Measurements from ENCODE around the gene SOBP. TPM values are rescaled to one million over a fixed set of nuclear protein-coding genes. Genes with fewer than 3 reads are reported as not detected.

The SOBP gene
- total and polyA plus RNA-seq, 2 donors (not counting 3 experiments of a cell fraction or from before 2014, with no cell fraction given), result 0.35 to 6.6 TPM

DNA sequence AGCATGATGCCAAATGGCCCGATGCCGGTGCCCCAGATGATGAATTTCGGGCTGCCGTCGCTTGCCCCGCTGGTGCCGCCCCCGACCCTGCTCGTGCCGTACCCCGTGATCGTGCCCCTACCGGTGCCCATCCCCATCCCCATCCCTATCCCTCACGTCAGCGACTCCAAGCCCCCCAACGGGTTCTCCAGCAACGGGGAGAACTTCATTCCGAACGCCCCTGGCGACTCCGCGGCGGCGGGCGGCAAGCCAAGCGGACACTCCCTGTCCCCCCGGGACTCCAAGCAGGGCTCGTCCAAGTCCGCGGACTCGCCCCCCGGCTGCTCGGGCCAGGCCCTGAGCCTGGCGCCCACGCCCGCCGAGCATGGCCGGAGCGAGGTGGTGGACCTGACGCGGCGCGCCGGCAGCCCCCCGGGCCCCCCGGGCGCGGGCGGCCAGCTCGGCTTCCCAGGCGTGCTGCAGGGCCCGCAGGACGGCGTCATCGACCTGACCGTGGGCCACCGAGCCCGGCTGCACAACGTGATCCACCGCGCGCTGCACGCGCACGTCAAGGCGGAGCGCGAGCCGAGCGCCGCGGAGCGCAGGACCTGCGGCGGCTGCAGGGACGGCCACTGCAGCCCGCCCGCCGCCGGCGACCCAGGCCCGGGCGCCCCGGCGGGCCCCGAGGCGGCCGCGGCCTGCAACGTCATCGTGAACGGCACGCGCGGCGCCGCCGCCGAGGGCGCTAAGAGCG lies 144.6 kb downstream of the SOBP start:
- Histone ChIP-seq H3K9me1 (replicated peaks; ENCODE audit: control insufficient read depth, extremely low read depth, insufficient read depth, low read length) (no peaks in the 10 kb centered on the region), H3K9ac (replicated peaks; ENCODE audit: extremely low read depth, insufficient read depth, low read length) (no peak overlapping the region), H3K36me3 (ENCODE audit: control insufficient read depth in 2 of 2, extremely low read depth in 1 of 2, insufficient read depth in 2 of 2, low read length in 2 of 2) (no peaks in the 10 kb centered on the region), H2AFZ (ENCODE audit: low read depth, low read length) (peak overlapping the region; percentile 69), H3K4me2 (ENCODE audit: insufficient read depth, low read length) (peak overlapping the region; percentile 58), H3K9me3 (replicated peaks; ENCODE audit: control insufficient read depth, insufficient read depth, low read length) (no peaks in the 10 kb centered on the region), H3K4me1 (ENCODE audit: control insufficient read depth, extremely low read depth, insufficient read depth, low read length) (no peaks in the 10 kb centered on the region), H3K79me2 (ENCODE audit: control insufficient read depth, insufficient read depth, low read length) (no peaks in the 10 kb centered on the region), H3K27me3 (ENCODE audit: control insufficient read depth in 2 of 2, insufficient read depth in 2 of 2, low read length in 2 of 2) (peaks cover 3 to 6% of the 10 kb centered on the region in 2 experiments), H3K4me3 (replicated peaks in 1 of 3; ENCODE audit: insufficient read depth in 1 of 3, low read depth in 1 of 3, low read length in 3 of 3) (peak overlapping the region in 2 of 3 experiments; percentile 20 to 21), H3K27ac (ENCODE audit: insufficient read depth, low read depth, low read length) (no peak overlapping the region), H4K20me1 (replicated peaks; ENCODE audit: control insufficient read depth, extremely low read depth, insufficient read depth, low read length) (no peaks in the 10 kb centered on the region)
- POLR2A ChIA-PET, result no interaction called here
- dilution Hi-C loops (cut with MboI; ENCODE audit: extremely low pct_ligation_motif_present, low sequenced_read_pairs) (no loop called here), intact Hi-C loops (cut with micrococcal nuclease) (no loop called here)
- BruUV-seq (replicated peaks), result no TSS peak
- CTCF ChIA-PET, result no interaction called here
- TF ChIP-seq, protein P1, sequence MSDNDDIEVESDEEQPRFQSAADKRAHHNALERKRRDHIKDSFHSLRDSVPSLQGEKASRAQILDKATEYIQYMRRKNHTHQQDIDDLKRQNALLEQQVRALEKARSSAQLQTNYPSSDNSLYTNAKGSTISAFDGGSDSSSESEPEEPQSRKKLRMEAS (IDR thresholded peaks at IDR 0.05; ENCODE audit: insufficient read depth, insufficient read length), result no peak
- TF ChIP-seq EZH2 (IDR thresholded peaks at IDR 0.05; ENCODE audit: borderline replicate concordance, low read depth, low read length, severe bottlenecking), result no peak
- no peak for TF ChIP-seq MYC (IDR thresholded peaks at IDR 0.05; ENCODE audit: low read depth, low read length)
- TF ChIP-seq, protein P2, sequence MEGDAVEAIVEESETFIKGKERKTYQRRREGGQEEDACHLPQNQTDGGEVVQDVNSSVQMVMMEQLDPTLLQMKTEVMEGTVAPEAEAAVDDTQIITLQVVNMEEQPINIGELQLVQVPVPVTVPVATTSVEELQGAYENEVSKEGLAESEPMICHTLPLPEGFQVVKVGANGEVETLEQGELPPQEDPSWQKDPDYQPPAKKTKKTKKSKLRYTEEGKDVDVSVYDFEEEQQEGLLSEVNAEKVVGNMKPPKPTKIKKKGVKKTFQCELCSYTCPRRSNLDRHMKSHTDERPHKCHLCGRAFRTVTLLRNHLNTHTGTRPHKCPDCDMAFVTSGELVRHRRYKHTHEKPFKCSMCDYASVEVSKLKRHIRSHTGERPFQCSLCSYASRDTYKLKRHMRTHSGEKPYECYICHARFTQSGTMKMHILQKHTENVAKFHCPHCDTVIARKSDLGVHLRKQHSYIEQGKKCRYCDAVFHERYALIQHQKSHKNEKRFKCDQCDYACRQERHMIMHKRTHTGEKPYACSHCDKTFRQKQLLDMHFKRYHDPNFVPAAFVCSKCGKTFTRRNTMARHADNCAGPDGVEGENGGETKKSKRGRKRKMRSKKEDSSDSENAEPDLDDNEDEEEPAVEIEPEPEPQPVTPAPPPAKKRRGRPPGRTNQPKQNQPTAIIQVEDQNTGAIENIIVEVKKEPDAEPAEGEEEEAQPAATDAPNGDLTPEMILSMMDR (IDR thresholded peaks at IDR 0.05; ENCODE audit: extremely low read depth in 1 of 2, insufficient read depth in 1 of 2, low read depth in 1 of 2, low read length in 2 of 2), result no peak
- TF ChIP-seq FOS (IDR thresholded peaks at IDR 0.05; ENCODE audit: borderline replicate concordance, insufficient read depth, low read length), result no peak
- no peak for TF ChIP-seq POLR2A (IDR thresholded peaks at IDR 0.05; ENCODE audit: low read depth, low read length)
- no peak for TF ChIP-seq GATA2 (IDR thresholded peaks at IDR 0.05; ENCODE audit: insufficient read depth, insufficient read length, low read depth, low read length)
- TF ChIP-seq JUN (IDR thresholded peaks at IDR 0.05; ENCODE audit: borderline replicate concordance, insufficient read depth, insufficient read length, low read depth), result no peak
- TF ChIP-seq POLR2AphosphoS5 (IDR thresholded peaks at IDR 0.05; ENCODE audit: insufficient read depth, low read depth, low read length), result no peak
- DNase-seq (ENCODE audit: low read depth, low spot score) (no peak), FAIRE-seq (no peak)
